IgD-negative memory B cell (primary cell): ENCODE measurements around the gene STYK1. TPM values are rescaled to one million over a fixed set of nuclear protein-coding genes. Genes with fewer than 3 reads are reported as not detected.

Source experiments
- H3K27ac Mint-ChIP-seq, 3 donors: one replicate each; pipeline ENCODE4 v1.8.0; 2020 to 2022; ENCODE audit warnings: mild to moderate bottlenecking in 3 of 3, mixed read lengths in 3 of 3, moderate library complexity in 1 of 3
- H3K27me3 Mint-ChIP-seq: one replicate; pipeline ENCODE4 v1.8.0; 2021; ENCODE audit warnings: mixed read lengths
- H3K36me3 Mint-ChIP-seq: one replicate; pipeline ENCODE4 v1.8.0; 2020; ENCODE audit warnings: mild to moderate bottlenecking, mixed read lengths
- H3K4me1 Mint-ChIP-seq, 3 donors: one replicate each; pipeline ENCODE4 v1.8.0; 2020 to 2022; ENCODE audit warnings: mixed read lengths in 3 of 3, mild to moderate bottlenecking in 1 of 3
- H3K4me3 Mint-ChIP-seq, 4 donors: one replicate each; pipeline ENCODE4 v1.8.0; 2020 to 2022; ENCODE audit warnings: mild to moderate bottlenecking in 4 of 4, mixed read lengths in 4 of 4, moderate library complexity in 3 of 4
- H3K9me3 Mint-ChIP-seq, 3 donors: one replicate each; pipeline ENCODE4 v1.8.0; 2020 to 2021; ENCODE audit warnings: mixed read lengths in 3 of 3, mild to moderate bottlenecking in 1 of 3
- polyA plus RNA-seq: library from polyadenylated mRNA; unstranded; fragments of 300-500 nt; fragmentation: Illumina TruSeq; gene quantifications from one replicate; pipeline ENCODE4 v1.2.3, GENCODE V29; 2021

Gene STYK1
- polyA plus RNA-seq, 1 donor from 2014 or later, result not detected

DNA sequence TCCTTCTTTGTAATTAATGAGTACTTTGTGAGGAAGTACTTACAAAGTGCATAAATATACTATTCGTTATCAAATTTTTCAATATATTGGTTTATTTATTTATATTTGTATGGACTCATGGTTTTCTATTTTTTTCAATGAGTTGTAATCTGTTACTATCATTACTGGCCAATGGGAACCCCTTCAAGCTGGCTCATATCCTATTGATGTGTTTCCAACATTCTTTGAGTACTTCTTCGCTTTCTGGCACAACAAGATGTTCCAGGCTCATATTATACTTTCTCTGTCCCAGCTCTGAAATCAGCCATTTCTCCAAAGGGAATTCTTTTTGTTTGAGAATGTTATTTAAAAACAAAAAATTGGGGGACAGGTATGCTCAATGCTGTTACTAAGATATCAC lies 31.8 kb upstream of the STYK1 start:
- Mint-ChIP-seq H3K4me1 (peaks cover 0 to 9% (median 8%) of the 10 kb centered on the region in 3 donors), H3K36me3 (peaks cover 1% of the 10 kb centered on the region), H3K27me3 (peaks cover 4% of the 10 kb centered on the region)

DNA sequence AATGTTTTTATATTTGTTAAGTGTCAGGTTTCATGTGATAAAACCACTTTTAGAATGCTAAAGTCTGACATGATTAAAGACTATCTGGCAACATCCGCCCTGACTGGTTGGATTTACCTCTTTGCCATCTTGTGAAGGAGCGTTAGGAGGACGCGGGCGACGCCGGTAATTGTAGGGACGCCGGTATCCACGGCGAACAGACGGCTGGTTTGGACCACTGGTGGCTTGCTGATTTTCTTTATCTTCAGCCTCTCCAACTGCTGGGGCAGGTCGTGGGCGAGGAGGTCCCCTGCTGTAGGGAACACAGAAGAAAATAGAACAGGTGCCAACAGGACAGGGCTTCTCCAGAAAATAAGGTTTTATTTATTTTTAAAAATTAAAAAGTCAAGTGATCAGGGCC lies 28.0 kb upstream of the STYK1 start:
- Mint-ChIP-seq H3K4me1 (peaks cover 0 to 8% (median 5%) of the 10 kb centered on the region in 3 donors), H3K36me3 (no peaks in the 10 kb centered on the region), H3K9me3 (no peaks in the 10 kb centered on the region), H3K4me3 (no peak overlapping the region), H3K27ac (no peak overlapping the region), H3K27me3 (no peaks in the 10 kb centered on the region)

More for the DNA sequence above, 31.8 kb upstream of the STYK1 start:
- H3K4me3 Mint-ChIP-seq, result no peak overlapping the region
- H3K27ac Mint-ChIP-seq, result no peak overlapping the region
- no peaks in the 10 kb centered on the region for H3K9me3 Mint-ChIP-seq

DNA sequence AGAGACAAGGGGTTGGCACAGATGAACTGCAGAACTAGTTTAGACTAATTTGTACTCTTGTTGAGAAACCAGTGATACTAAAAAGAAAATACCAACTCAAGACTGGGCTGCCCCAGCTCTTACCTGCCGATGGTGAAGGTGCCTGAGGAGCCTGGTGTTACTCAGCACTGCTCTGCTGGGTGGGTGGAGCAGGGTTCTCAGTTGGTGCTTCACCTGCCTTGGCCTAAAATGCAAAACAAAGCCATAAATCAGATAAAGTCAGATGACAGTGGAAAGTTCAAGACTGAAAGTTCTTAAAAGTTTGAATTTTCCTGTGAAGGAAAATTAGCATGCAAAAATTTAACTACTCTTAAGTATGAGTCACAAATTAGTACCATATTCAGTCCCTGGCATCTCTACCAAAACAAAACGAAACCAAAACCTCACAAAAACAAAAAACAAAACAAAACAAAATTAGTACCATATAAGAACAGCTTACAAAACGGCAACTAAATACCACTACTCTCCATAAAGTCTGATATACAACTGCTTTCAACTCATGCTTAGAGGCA lies 27.4 kb upstream of the STYK1 start:
- H3K9me3 Mint-ChIP-seq, result no peaks in the 10 kb centered on the region
- no peak overlapping the region for H3K27ac Mint-ChIP-seq
- peak overlapping the region in 1 of 4 donors; percentile 66 for H3K4me3 Mint-ChIP-seq
- H3K4me1 Mint-ChIP-seq, result peaks cover 0 to 8% (median 5%) of the 10 kb centered on the region in 3 donors
- H3K27me3 Mint-ChIP-seq, result no peaks in the 10 kb centered on the region
- no peaks in the 10 kb centered on the region for H3K36me3 Mint-ChIP-seq

DNA sequence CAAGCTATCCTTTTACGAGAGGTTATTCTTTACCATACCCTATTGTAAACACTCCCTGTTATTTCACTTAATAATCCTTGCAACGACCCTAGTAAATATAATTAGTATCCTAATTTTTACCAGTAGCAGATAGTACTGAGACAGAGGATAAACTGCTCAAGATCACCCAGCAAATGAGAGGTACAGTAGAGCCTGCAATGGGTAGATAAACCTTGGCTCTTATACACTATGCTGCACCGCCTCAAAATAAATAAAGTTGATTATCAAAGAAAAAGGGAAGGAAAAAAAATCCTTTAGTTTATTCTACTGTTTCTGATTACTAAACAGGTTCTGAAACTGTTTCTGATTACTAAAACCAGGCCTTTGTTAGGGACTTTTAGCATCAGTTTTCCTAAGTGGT lies 26.7 kb upstream of the STYK1 start:
- peaks cover 0 to 8% (median 5%) of the 10 kb centered on the region in 3 donors for H3K4me1 Mint-ChIP-seq
- no peak overlapping the region for H3K27ac Mint-ChIP-seq
- H3K4me3 Mint-ChIP-seq, result no peak overlapping the region
- no peaks in the 10 kb centered on the region for H3K36me3 Mint-ChIP-seq
- H3K9me3 Mint-ChIP-seq, result no peaks in the 10 kb centered on the region
- H3K27me3 Mint-ChIP-seq, result no peaks in the 10 kb centered on the region

DNA sequence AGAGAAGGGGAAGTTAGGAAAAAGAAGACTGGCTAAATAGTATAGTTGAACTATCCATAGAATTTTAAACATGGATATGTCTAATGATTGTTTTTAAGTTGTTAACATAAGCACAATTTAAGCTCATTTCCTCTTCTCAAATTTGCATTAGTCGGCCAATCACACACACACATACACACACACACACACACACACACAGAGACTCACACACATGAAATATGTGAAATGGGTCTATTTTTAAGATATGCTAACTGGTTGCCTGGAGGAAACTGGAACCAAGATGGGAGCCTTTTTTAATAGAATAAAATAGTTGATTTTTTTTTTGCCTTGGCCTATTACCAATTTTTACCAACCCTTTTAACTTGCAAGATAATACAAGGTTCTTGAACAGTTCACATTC lies 24.0 kb upstream of the STYK1 start:
- Mint-ChIP-seq H3K27ac (no peak overlapping the region), H3K4me3 (no peak overlapping the region), H3K36me3 (peaks cover under 1% of the 10 kb centered on the region), H3K27me3 (no peaks in the 10 kb centered on the region), H3K4me1 (peaks cover 0 to 7% (median 5%) of the 10 kb centered on the region in 3 donors), H3K9me3 (no peaks in the 10 kb centered on the region)

DNA sequence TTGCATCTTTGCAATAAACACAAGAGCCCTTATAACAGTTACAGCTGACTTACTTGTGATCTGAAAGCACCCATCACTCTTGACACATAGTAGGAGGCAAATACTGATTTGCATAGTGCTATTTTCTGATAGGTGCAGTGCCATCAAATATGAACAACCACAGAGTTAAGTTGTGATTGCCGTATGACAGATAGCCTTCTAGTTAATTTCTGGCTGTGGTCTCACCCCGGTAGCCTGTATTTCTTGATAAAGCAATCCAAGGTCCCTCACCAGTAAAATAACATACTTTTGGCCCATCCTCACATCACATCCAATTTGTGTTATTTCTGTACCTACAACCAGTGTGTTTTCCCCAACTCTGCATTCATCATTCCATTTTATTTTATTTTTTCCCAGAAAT lies 23.3 kb upstream of the STYK1 start:
- Mint-ChIP-seq H3K4me1 (peaks cover 0 to 7% (median 5%) of the 10 kb centered on the region in 3 donors), H3K9me3 (no peaks in the 10 kb centered on the region), H3K36me3 (peaks cover 1% of the 10 kb centered on the region), H3K27ac (no peak overlapping the region), H3K27me3 (no peaks in the 10 kb centered on the region), H3K4me3 (no peak overlapping the region)

DNA sequence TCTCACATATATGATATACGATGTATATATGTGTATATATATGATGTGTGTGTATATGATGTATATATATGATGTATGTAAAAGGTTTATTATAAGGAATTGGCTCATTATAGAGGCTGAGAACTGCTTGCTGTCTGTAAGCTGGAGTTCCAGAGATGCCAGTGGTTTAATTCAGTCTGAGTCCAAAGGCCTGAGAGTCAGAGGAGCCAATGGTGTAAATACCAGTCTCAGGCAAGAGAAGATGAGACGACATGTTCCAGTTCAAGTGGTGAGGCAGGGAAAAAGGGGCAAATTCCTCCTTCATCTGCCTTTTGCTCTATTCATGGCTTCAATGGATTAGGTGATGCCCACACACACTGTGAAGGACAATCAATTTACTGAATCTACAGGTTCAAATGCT lies 17.1 kb upstream of the STYK1 start:
- H3K27ac Mint-ChIP-seq, result no peak overlapping the region
- peaks cover 1% of the 10 kb centered on the region for H3K36me3 Mint-ChIP-seq
- H3K9me3 Mint-ChIP-seq, result peaks cover 0 to 10% (median 2%) of the 10 kb centered on the region in 3 donors
- H3K4me3 Mint-ChIP-seq, result no peak overlapping the region
- no peaks in the 10 kb centered on the region for H3K4me1 Mint-ChIP-seq
- H3K27me3 Mint-ChIP-seq, result peaks cover 3% of the 10 kb centered on the region

DNA sequence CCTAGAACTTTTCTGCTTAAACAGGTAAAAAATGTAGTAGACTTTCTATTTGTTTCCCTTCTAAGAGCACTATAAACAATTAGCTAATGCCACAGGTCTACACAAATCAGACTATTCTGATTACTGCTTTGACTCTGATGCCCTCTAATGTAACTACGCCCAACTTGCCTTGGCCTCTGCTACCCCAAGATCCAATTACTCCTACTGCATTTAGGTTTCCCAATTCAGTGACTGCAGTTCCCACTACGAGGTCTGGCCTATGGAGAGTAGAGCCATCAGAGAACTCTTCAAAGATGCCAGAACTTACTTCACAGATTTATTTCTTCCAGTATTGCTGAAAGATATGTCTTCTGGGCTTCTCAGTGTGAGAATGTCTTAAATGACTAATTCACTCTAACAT lies 15.3 kb upstream of the STYK1 start:
- H3K9me3 Mint-ChIP-seq, result peaks cover 0 to 10% (median 2%) of the 10 kb centered on the region in 3 donors
- H3K36me3 Mint-ChIP-seq, result peaks cover 1% of the 10 kb centered on the region
- H3K4me1 Mint-ChIP-seq, result no peaks in the 10 kb centered on the region
- peaks cover 3% of the 10 kb centered on the region for H3K27me3 Mint-ChIP-seq
- no peak overlapping the region for H3K27ac Mint-ChIP-seq
- H3K4me3 Mint-ChIP-seq, result no peak overlapping the region

DNA sequence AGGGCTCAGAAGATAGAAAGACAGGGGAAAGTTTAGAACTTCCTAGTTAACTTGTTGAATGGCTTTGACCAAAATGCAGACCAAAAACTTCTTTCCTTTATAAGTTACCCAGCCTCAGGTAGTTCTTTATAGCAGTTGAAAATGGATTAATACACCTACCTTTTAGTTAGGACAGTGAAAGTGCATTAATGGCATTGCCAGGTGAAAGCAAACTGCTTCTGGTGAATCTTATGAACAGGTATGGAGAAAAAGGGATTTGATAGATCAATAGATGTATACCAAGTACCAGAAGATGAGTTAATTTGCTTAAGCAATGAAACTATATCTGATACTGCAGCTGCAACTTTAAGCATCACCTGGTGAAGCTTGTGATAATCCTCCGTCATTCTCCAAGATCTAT lies 14.2 kb upstream of the STYK1 start:
- Mint-ChIP-seq H3K27me3 (peaks cover 3% of the 10 kb centered on the region), H3K36me3 (peaks cover 1% of the 10 kb centered on the region), H3K9me3 (peaks cover 0 to 10% (median 2%) of the 10 kb centered on the region in 3 donors), H3K4me3 (no peak overlapping the region), H3K4me1 (no peaks in the 10 kb centered on the region), H3K27ac (no peak overlapping the region)

DNA sequence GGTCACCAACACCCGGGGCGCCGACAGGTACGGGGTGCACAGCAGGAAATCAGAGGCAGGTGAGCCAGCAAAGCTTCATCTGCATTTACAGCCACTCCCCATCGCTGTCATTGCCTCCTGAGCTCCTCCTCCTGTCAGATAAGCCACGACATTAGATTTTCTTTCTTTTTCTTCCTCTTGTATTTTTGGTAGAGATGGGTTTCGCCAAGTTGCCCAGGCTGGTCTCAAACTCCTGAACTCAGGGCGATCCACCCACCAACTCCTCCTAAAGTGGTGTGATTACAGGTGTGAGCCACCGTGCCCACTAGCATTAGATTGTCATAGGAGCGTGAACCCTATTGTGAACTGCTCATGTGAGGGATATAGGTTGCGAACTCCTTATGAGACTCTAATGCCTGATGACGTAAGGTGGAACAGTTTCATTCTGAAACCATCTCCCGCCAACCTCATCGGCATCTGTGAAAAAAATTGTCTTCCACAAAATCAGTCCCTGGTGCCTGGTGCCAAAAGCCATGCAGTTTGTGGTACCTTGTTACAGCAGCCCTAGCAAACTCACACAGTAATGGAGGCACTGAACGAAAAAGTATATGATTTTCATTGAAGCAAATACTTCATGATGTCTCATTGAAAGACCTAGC lies 1.5 kb downstream of the STYK1 start:
- Mint-ChIP-seq H3K4me1 (peaks cover 18 to 34% (median 32%) of the 10 kb centered on the region in 3 donors), H3K36me3 (no peaks in the 10 kb centered on the region), H3K9me3 (peaks cover 0 to 7% (median 7%) of the 10 kb centered on the region in 3 donors), H3K27me3 (peaks cover 46% of the 10 kb centered on the region), H3K4me3 (peak overlapping the region in 1 of 4 donors; percentile 79), H3K27ac (no peak overlapping the region)

DNA sequence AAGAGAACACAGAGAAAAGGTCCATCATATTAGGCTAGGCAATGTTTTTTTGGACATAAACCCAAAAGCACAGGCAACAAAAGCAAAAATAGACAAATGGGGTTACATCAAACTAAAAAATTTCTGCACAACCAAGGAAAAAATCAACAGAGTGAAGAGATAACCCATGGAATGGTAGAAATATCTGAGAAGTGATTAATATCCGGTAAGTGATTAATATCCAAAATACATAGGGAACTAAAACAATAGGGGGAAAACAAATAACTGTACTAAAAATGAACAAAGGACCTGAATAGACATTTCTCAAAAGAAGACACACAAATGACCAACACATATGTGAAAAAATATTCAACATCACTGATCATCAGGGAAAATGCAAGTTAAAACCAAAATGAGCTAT lies 4.3 kb downstream of the STYK1 start:
- no peak overlapping the region for H3K27ac Mint-ChIP-seq
- H3K9me3 Mint-ChIP-seq, result peaks cover 0 to 7% (median 7%) of the 10 kb centered on the region in 3 donors
- peaks cover 10 to 27% (median 25%) of the 10 kb centered on the region in 3 donors for H3K4me1 Mint-ChIP-seq
- H3K36me3 Mint-ChIP-seq, result no peaks in the 10 kb centered on the region
- H3K27me3 Mint-ChIP-seq, result peaks cover 27% of the 10 kb centered on the region
- no peak overlapping the region for H3K4me3 Mint-ChIP-seq

DNA sequence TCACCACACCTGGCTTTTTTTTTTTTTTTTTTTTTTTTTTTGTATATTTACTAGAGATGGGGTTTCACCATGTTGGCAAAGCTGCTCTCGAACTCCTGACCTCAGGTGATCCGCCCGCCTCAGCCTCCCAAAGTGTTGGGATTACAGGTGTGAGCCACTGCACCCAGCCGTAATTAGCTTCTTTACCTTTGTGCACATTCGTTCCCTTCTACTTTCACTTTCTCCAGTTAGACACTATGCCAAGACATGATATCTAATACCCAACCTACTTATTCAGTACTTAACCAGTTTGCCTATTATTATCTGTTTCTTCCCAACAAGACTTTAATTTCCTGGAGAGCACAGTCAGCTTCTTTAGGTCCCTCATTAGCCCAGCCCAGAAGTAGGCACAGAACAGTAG lies 5.3 kb downstream of the STYK1 start:
- peaks cover 6 to 20% (median 19%) of the 10 kb centered on the region in 3 donors for H3K4me1 Mint-ChIP-seq
- H3K27me3 Mint-ChIP-seq, result peaks cover 20% of the 10 kb centered on the region
- peaks cover 0 to 7% (median 7%) of the 10 kb centered on the region in 3 donors for H3K9me3 Mint-ChIP-seq
- H3K36me3 Mint-ChIP-seq, result no peaks in the 10 kb centered on the region
- no peak overlapping the region for H3K27ac Mint-ChIP-seq
- H3K4me3 Mint-ChIP-seq, result peak overlapping the region in 3 of 4 donors; percentile 12 to 75 (median 69)

DNA sequence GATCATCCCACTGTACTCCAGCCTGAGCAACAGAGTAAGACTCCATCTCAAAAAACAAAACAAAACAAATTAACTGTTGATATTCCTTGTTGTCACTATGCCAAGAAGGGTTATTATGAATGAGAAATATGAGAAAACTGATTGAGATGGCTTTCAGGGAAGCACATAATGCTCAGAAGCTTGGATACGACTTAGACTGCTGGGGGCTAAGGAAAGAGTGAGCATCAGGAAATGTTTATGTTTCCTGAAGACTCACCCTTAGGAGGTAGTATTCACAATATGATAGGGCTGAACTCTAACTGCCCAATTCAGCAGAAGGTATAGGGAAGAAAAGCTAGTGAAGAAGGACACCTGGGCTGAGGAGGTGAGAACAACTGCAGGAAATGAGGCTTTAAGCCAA lies 6.3 kb downstream of the STYK1 start:
- Mint-ChIP-seq H3K9me3 (peaks cover 0 to 7% (median 2%) of the 10 kb centered on the region in 3 donors), H3K36me3 (no peaks in the 10 kb centered on the region), H3K4me3 (peak overlapping the region in 2 of 4 donors; percentile 41 to 47), H3K4me1 (peaks cover 6 to 13% (median 12%) of the 10 kb centered on the region in 3 donors), H3K27me3 (peaks cover 16% of the 10 kb centered on the region), H3K27ac (no peak overlapping the region)

DNA sequence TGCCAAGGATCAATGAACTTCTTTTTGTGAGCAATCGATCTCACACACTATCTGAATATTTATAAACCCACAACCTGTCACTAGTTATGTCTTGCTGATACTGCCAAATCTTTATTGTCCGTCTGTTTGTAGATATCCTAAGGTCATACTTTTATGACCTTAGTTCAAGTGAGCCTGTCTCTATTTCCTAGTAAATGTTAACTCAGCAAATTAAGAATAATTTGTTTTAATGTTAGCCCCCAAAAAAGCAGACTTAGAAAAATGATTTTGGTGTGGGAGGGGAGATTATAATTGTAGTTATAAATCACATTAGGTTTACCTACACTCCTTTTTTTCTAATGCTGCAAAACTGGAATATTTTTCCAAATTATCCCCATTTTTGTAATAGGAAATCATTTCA lies 9.4 kb downstream of the STYK1 start:
- Mint-ChIP-seq H3K27me3 (peaks cover 12% of the 10 kb centered on the region), H3K36me3 (no peaks in the 10 kb centered on the region), H3K27ac (no peak overlapping the region), H3K9me3 (peaks cover 0 to 4% (median 0%) of the 10 kb centered on the region in 3 donors), H3K4me1 (peaks cover 2 to 11% (median 7%) of the 10 kb centered on the region in 3 donors), H3K4me3 (no peak overlapping the region)

DNA sequence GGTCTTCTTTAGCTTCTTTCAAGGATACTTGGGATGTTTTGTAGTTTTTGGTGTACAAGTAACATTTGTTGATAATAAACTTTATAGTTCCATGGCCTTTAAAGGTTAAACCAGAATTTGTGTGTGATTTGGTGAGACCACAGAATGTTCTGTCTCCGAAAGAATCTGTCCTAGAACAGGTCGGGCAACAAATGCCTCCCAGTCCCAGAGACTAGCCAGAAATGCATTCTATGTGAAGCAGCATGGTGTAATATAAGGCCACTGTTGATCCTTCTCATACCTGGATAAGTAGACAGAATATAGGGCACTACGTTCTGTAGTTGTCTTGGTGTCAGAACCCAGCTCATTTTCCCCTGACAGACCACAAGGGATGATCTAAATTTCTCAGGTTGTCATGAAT lies 10.0 kb downstream of the STYK1 start:
- Mint-ChIP-seq H3K4me1 (peaks cover 2 to 9% (median 7%) of the 10 kb centered on the region in 3 donors), H3K36me3 (no peaks in the 10 kb centered on the region), H3K27me3 (peaks cover 12% of the 10 kb centered on the region), H3K27ac (no peak overlapping the region), H3K4me3 (no peak overlapping the region), H3K9me3 (peaks cover 0 to 2% (median 0%) of the 10 kb centered on the region in 3 donors)

DNA sequence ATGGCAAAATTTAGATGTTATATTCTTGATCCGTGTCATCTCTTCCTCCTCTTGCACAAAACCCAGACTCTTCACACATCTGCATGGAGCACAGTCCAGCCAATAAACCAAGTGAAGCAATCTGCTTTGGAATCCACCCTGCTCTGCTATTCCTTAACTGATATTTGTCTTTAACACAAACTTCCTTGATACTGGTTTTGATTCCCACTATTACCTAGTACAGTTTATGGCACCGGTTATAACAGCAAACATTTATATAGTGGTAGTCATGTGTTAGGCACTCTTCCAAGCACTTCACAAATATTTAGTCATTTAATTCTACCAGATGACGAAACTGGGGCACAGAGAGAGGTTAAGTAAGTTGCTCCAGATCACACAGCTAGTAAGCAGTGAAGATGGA lies 12.5 kb downstream of the STYK1 start:
- Mint-ChIP-seq H3K4me3 (no peak overlapping the region), H3K27ac (peak overlapping the region in 1 of 3 donors; percentile 64), H3K27me3 (peaks cover 9% of the 10 kb centered on the region)

More for the DNA sequence above, 12.5 kb downstream of the STYK1 start:
- H3K36me3 Mint-ChIP-seq, result no peaks in the 10 kb centered on the region
- H3K9me3 Mint-ChIP-seq, result peaks cover 2 to 7% (median 6%) of the 10 kb centered on the region in 3 donors
- no peaks in the 10 kb centered on the region for H3K4me1 Mint-ChIP-seq
